Thymus (tissue), 11 donors: ENCODE measurements around the gene PPP3CA. TPM values are rescaled to one million over a fixed set of nuclear protein-coding genes. Genes with fewer than 3 reads are reported as not detected.

Experiments used
- DNase-seq, 9 donors: peaks; one replicate each; pipeline ENCODE4 v3.0.0-alpha.2; 2013; ENCODE audit warnings: low spot score in 9 of 9, low read depth in 6 of 9, missing footprints in 1 of 9
- H3K27ac ChIP-seq, 2 donors: one replicate each; pipeline ENCODE4 v1.5.1; 2013; ENCODE audit warnings: control low read depth in 1 of 2, low read depth in 1 of 2, low read length in 1 of 2, mild to moderate bottlenecking in 1 of 2, moderate library complexity in 1 of 2
- H3K27me3 ChIP-seq, 2 donors: one replicate each; pipeline ENCODE4 v1.5.1; 2013; ENCODE audit warnings: low read length in 1 of 2; ENCODE audit not compliant: control insufficient read depth in 2 of 2, insufficient read depth in 1 of 2
- H3K36me3 ChIP-seq, 2 donors: one replicate each; pipeline ENCODE4 v1.5.1; 2013; ENCODE audit warnings: low read length in 1 of 2, mild to moderate bottlenecking in 1 of 2, moderate library complexity in 1 of 2; ENCODE audit not compliant: control insufficient read depth in 2 of 2, insufficient read depth in 2 of 2
- H3K4me1 ChIP-seq, 2 donors: one replicate each; pipeline ENCODE4 v1.5.1; 2013; ENCODE audit warnings: low read length in 2 of 2; ENCODE audit not compliant: control insufficient read depth in 2 of 2, insufficient read depth in 2 of 2
- H3K4me3 ChIP-seq, 2 donors: one replicate each; pipeline ENCODE4 v1.5.1; 2013; ENCODE audit warnings: low read length in 2 of 2, control low read depth in 1 of 2, mild to moderate bottlenecking in 1 of 2
- H3K9me3 ChIP-seq, 2 donors: one replicate each; pipeline ENCODE4 v1.5.1; 2013; ENCODE audit warnings: low read length in 1 of 2, mild to moderate bottlenecking in 1 of 2; ENCODE audit not compliant: control insufficient read depth in 2 of 2, insufficient read depth in 1 of 2
- WGBS: extraction: QIAGEN DNeasy Blood & Tissue Kit; methylation state at CpG from one replicate; pipeline ENCODE4 v1.1.7; 2013; 5-methylcytosine and 5-hydroxymethylcytosine counted together
- polyA plus RNA-seq: library from polyadenylated mRNA; stranded (reverse); fragments of 200-250 nt; gene quantifications from one replicate; pipeline ENCODE4 v1.2.3, GENCODE V29; 2013
- total RNA-seq: library from RNA; stranded (reverse); fragments of 120-200 nt; gene quantifications from one replicate; pipeline ENCODE4 v1.2.4, GENCODE V29; 2013
- donor health status: healthy.

PPP3CA gene
- total and polyA plus RNA-seq, 2 donors = 12.9 to 17.3 TPM

GRCh38 chr4:101174679-101175345 lies 172.5 kb downstream of the PPP3CA start:
- H3K9me3 ChIP-seq = no peaks in the 10 kb centered on the region
- no peak for DNase-seq
- H3K36me3 ChIP-seq = no peaks in the 10 kb centered on the region
- H3K4me3 ChIP-seq = no peak overlapping the region
- WGBS = 94% methylated on average over 4 of the region's 4 CpGs
- H3K27me3 ChIP-seq = no peaks in the 10 kb centered on the region
- H3K4me1 ChIP-seq = no peaks in the 10 kb centered on the region
- no peak overlapping the region for H3K27ac ChIP-seq

- Histone ChIP-seq H3K27me3 (no peaks in the 10 kb centered on the region), H3K4me1 (no peaks in the 10 kb centered on the region), H3K36me3 (no peaks in the 10 kb centered on the region), H3K4me3 (no peak overlapping the region), H3K27ac (no peak overlapping the region), H3K9me3 (no peaks in the 10 kb centered on the region)
- DNase-seq = no peak
- WGBS = 86% methylated on average over 1 of the region's 1 CpG
These were observed 175.0 kb downstream of the PPP3CA start for GRCh38 chr4:101172369-101172768.

GRCh38 chr4:101171747-101172146 lies 175.6 kb downstream of the PPP3CA start:
- no peaks in the 10 kb centered on the region for H3K9me3 ChIP-seq
- no peaks in the 10 kb centered on the region for H3K36me3 ChIP-seq
- no peak overlapping the region for H3K4me3 ChIP-seq
- WGBS = 96% methylated on average over 3 of the region's 3 CpGs
- H3K27me3 ChIP-seq = no peaks in the 10 kb centered on the region
- H3K27ac ChIP-seq = no peak overlapping the region
- no peaks in the 10 kb centered on the region for H3K4me1 ChIP-seq
- DNase-seq = no peak

- 79% methylated on average over 6 of the region's 6 CpGs for WGBS
- no peak overlapping the region for H3K4me3 ChIP-seq
- H3K27me3 ChIP-seq = no peaks in the 10 kb centered on the region
- no peaks in the 10 kb centered on the region for H3K36me3 ChIP-seq
- no peak overlapping the region for H3K27ac ChIP-seq
- H3K4me1 ChIP-seq = no peaks in the 10 kb centered on the region
- H3K9me3 ChIP-seq = no peaks in the 10 kb centered on the region
- peak; percentile 14 to 79 (median 50) for DNase-seq
These were observed 178.0 kb downstream of the PPP3CA start for GRCh38 chr4:101169044-101170014.

- H3K4me3 ChIP-seq = no peak overlapping the region
- H3K27me3 ChIP-seq = no peaks in the 10 kb centered on the region
- H3K4me1 ChIP-seq = no peaks in the 10 kb centered on the region
- H3K9me3 ChIP-seq = no peaks in the 10 kb centered on the region
- H3K27ac ChIP-seq = no peak overlapping the region
- H3K36me3 ChIP-seq = no peaks in the 10 kb centered on the region
- WGBS = 100% methylated on average over 1 of the region's 1 CpG
- no peak for DNase-seq
These were observed 183.4 kb downstream of the PPP3CA start for GRCh38 chr4:101163936-101164335.

GRCh38 chr4:101162990-101163380 lies 184.3 kb downstream of the PPP3CA start:
- no peaks in the 10 kb centered on the region for H3K36me3 ChIP-seq
- H3K4me1 ChIP-seq = no peaks in the 10 kb centered on the region
- H3K4me3 ChIP-seq = no peak overlapping the region
- H3K27ac ChIP-seq = no peak overlapping the region
- no peak for DNase-seq
- WGBS = 99% methylated on average over 1 of the region's 1 CpG
- H3K27me3 ChIP-seq = no peaks in the 10 kb centered on the region
- no peaks in the 10 kb centered on the region for H3K9me3 ChIP-seq

GRCh38 chr4:101160792-101161592 lies 186.3 kb downstream of the PPP3CA start:
- H3K9me3 ChIP-seq = no peaks in the 10 kb centered on the region
- H3K36me3 ChIP-seq = no peaks in the 10 kb centered on the region
- no peak overlapping the region for H3K27ac ChIP-seq
- no peak overlapping the region for H3K4me3 ChIP-seq
- H3K27me3 ChIP-seq = no peaks in the 10 kb centered on the region
- WGBS = 98% methylated on average over 5 of the region's 5 CpGs
- no peaks in the 10 kb centered on the region for H3K4me1 ChIP-seq
- DNase-seq = no peak

- H3K4me1 ChIP-seq = no peaks in the 10 kb centered on the region
- H3K27ac ChIP-seq = no peak overlapping the region
- no peak for DNase-seq
- WGBS = 81% methylated on average over 3 of the region's 3 CpGs
- H3K9me3 ChIP-seq = no peaks in the 10 kb centered on the region
- H3K36me3 ChIP-seq = no peaks in the 10 kb centered on the region
- no peaks in the 10 kb centered on the region for H3K27me3 ChIP-seq
- H3K4me3 ChIP-seq = no peak overlapping the region
These were observed 188.8 kb downstream of the PPP3CA start for GRCh38 chr4:101158507-101158906.

GRCh38 chr4:101158134-101158482 lies 189.2 kb downstream of the PPP3CA start:
- WGBS = 97% methylated on average over 3 of the region's 3 CpGs
- H3K27ac ChIP-seq = no peak overlapping the region
- no peaks in the 10 kb centered on the region for H3K36me3 ChIP-seq
- no peak overlapping the region for H3K4me3 ChIP-seq
- no peaks in the 10 kb centered on the region for H3K4me1 ChIP-seq
- DNase-seq = no peak
- no peaks in the 10 kb centered on the region for H3K9me3 ChIP-seq
- no peaks in the 10 kb centered on the region for H3K27me3 ChIP-seq
